ENCODE results near the gene SLC7A1.

SLC7A1 gene

DNA sequence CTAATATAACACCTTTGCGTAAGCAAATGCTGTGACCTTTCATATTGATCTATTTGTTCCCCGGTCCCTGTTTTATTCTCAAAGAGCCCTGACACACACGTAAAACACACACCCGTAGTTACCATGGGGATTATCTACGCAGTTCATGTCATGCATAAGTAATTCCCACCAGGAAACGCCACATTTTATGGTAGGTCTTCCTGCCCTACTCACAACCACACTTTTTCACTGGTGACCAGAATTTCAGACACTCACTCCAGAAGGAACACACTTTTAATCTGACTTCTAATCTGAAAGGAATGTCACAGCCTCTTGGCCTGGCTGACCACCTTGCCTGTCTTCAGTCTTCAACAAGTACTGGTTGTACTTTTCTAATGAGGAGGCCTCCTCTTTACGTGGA lies 46.8 kb downstream of the SLC7A1 start:
- H3K4me3 ChIP-seq (ENCODE audit: low read depth, low read length): no peak overlapping the region
- TF ChIP-seq, protein P1, sequence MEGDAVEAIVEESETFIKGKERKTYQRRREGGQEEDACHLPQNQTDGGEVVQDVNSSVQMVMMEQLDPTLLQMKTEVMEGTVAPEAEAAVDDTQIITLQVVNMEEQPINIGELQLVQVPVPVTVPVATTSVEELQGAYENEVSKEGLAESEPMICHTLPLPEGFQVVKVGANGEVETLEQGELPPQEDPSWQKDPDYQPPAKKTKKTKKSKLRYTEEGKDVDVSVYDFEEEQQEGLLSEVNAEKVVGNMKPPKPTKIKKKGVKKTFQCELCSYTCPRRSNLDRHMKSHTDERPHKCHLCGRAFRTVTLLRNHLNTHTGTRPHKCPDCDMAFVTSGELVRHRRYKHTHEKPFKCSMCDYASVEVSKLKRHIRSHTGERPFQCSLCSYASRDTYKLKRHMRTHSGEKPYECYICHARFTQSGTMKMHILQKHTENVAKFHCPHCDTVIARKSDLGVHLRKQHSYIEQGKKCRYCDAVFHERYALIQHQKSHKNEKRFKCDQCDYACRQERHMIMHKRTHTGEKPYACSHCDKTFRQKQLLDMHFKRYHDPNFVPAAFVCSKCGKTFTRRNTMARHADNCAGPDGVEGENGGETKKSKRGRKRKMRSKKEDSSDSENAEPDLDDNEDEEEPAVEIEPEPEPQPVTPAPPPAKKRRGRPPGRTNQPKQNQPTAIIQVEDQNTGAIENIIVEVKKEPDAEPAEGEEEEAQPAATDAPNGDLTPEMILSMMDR (IDR thresholded peaks at IDR 0.05; ENCODE audit: low read depth, low read length, missing control alignments): no peak
- no peak for DNase-seq (ENCODE audit: low read depth)

DNA sequence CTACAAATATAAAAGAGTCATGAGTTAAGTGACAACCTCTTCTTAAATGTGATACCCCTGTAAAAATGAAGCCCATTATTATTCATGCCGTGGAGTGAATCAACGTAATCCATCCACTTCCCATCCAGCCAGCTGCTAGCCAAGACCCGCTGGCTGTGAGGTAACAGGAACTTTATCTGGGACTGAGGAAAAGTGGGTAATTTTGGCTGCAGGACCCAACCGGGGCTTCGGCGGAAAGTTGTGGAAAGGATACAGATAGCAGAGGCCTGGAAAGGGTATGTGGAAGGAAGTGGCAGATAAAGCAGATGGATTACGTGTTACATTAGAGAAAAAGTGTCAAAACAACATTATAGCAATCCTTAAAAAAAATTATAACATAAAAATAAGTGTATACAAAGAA lies 48.3 kb downstream of the SLC7A1 start:
- H3K4me3 ChIP-seq (ENCODE audit: low read depth, low read length): no peak overlapping the region
- TF ChIP-seq, protein P1 (IDR thresholded peaks at IDR 0.05; ENCODE audit: low read depth, low read length, missing control alignments): no peak
- DNase-seq (ENCODE audit: low read depth): no peak

DNA sequence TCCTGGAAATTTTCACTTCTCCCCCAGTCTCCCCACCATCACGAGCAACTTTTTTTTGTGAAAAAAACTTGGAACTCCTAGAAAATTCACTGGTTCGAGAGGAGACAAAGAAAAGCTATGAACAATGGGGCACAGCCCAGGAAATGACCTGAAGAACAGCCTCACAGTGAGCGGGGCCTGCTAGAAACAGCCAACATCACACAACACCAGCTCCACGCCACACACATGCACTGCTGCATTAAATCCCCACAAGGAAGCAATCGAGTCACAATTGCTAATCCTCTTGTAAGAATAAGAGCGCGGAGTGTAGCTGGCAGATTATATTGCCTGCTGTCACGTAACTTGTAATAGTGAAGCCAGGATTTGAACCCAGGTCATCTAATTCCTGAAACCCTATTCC lies 48.8 kb downstream of the SLC7A1 start:
- TF ChIP-seq, protein P1 (IDR thresholded peaks at IDR 0.05; ENCODE audit: low read depth, low read length, missing control alignments): no peak
- DNase-seq (ENCODE audit: low read depth): no peak
- H3K4me3 ChIP-seq (ENCODE audit: low read depth, low read length): no peak overlapping the region

DNA sequence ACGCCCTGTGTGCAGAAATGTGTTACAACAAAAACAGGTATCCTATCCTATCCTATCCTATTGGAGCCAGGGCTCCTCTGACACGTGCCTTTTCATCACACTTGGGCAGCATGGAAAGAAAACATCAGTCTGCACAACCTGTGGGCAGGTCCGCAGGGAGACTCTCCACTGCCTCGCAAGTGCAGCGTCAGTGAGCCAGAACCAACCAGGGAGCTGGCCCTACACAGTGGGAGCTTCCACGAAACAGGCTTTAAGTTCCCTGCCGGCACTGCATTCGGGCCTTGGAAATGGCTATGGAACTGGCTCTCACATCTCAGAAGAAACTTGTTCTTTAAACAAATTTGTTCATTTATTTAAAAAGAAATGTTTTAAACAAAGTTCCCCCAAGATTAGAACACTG lies 49.5 kb downstream of the SLC7A1 start:
- TF ChIP-seq, protein P1 (IDR thresholded peaks at IDR 0.05; ENCODE audit: low read depth, low read length, missing control alignments): no peak

DNA sequence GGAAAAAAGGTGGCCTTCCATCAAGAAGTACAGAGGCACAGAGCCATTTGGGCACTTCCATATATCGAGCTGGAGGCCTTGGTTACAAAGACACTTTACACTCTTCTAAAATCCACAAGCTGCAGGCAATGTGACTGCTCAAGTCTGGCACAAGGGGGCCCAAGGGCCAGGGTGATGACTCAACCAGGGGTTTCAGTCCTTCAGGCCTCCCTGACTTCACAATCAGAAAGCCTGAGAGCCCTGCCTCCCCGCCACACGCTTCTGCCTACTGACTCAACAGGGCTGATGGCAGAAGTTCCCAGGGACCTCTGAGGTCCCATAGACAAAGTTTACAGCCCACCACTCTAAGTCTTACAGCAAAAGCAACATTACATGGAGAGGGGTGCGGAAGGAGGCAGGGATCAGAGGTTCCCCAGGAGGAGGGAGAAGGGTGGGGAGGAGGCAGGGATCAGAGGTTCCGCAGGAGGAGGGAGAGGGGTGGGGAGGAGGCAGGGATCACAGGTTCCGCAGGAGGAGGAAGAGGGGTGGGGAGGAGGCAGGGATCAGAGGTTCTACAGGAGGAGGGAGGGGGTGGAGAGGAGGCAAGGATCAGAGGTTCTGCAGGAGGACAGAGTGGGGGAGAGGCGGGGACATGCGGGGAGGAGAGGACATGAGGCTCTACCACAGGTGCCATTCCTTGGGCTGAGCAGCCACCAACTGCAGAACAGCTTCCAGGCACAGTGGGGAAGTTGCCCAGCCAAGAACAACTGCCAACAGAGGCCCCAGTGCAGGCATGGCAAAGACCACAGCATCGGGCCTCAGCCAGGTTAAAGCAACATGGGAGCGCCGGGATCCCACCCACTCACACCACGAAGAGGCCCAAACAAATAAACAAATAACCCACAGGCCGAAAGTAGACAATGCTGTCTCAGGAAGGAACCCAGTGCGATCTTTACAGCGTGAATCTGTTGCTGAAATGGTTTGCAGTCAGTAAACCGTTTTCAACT lies 52.0 kb downstream of the SLC7A1 start:
- peak; percentile 71 for DNase-seq (ENCODE audit: low read depth)
- TF ChIP-seq, protein P1 (IDR thresholded peaks at IDR 0.05; ENCODE audit: low read depth, low read length, missing control alignments): peak; percentile 60

More for the DNA sequence above, 49.5 kb downstream of the SLC7A1 start:
- H3K4me3 ChIP-seq (ENCODE audit: low read depth, low read length): no peak overlapping the region
- DNase-seq (ENCODE audit: low read depth): no peak

DNA sequence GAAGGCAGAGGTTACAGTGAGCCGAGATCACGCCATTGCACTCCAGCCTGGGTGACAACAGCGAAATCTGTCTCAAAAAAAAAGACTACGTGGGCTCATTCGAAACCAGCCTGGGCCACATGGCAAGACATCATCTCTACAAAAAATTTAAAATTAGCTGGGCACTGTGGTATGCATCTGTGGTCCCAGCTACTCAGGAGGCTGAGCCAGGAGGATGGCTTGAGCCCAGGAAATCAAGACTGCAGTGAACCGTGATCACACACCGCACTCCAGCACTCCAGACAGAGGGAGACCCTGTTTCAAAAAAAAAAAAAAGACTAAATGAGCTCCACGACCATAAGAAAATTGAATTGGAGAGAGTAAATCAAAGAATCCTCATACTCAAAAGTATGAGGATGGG lies 53.1 kb downstream of the SLC7A1 start:
- DNase-seq (ENCODE audit: low read depth): no peak
- TF ChIP-seq, protein P1 (IDR thresholded peaks at IDR 0.05; ENCODE audit: low read depth, low read length, missing control alignments): no peak
- H3K4me3 ChIP-seq (ENCODE audit: low read depth, low read length): no peak overlapping the region

More for the DNA sequence above, 52.0 kb downstream of the SLC7A1 start:
- H3K4me3 ChIP-seq (ENCODE audit: low read depth, low read length): no peak overlapping the region

Data from GM12864 (cell line).